MM.1S (cell line): ENCODE measurements around the gene COX7A1.

Experiments
- CTCF ChIP-seq: fragments of 300-600 bp; sonication (generic); IDR thresholded peaks from 2 replicates; pipeline ENCODE4 v1.5.1; 2016; ENCODE audit warnings: antibody characterized with exemption, low read length, mixed read lengths
- EZH2 ChIP-seq: fragments of 300-600 bp; sonication (generic); optimal IDR thresholded peaks from 2 replicates; pipeline ENCODE3; 2017; ENCODE audit warnings: low read depth, mild to moderate bottlenecking, antibody characterized with exemption, low read length, mixed read lengths
- EZH2phosphoT487 ChIP-seq: fragments of 300-600 bp; sonication (generic); IDR thresholded peaks from 2 replicates; pipeline ENCODE4 v1.6.1; 2018; ENCODE audit warnings: antibody characterized with exemption, low read length

- TF ChIP-seq CTCF (no peak), EZH2phosphoT487 (no peak), EZH2 (no peak)
Measured at GRCh38 chr19:36149673-36150406, 2.4 kb downstream of the COX7A1 start.
